GM19324 (cell line): Measurements from ENCODE around the gene SSX5.
"Not testable (repeated sequence)": the region's sequence is repeated elsewhere in the genome, so short reads cannot be mapped to it uniquely, and the experiment has no call there.

Experiments
- ATAC-seq: cut with Tn5 transposase; IDR thresholded peaks from one replicate; pipeline ENCODE4 v1.9.1; 2021; ENCODE audit warnings: mild to moderate bottlenecking, moderate library complexity; ENCODE audit not compliant: unreplicated experiment, low FRiP score

Gene SSX5, protein sequence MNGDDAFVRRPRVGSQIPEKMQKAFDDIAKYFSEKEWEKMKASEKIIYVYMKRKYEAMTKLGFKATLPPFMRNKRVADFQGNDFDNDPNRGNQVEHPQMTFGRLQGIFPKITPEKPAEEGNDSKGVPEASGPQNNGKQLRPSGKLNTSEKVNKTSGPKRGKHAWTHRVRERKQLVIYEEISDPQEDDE

GRCh38 chrX:48196745-48197201 lies at the start of gene SSX5:
Gene SSX5, minus strand, starts transcription at chrX:48196795. Its CDS starts 1,437 bp downstream, at chrX:48195358.
- no peak for ATAC-seq

DNA sequence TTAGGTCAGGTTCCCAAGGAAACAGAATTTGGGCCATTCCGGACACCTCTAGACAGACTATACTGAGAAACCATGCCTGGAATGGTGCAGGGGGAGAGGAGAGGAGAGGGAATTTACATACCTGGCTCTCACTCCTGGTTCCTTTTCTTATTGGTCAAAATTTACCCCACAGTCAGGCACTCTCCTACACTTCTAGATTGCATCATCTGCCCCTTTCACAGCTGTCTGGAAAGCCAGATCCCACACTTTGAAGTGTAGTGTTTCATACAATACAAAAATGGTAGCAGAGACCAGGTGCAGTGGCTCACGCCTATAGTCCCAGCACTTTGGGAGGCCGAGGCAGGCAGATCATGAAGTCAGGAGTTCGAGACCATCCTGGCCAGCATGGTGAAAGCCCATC lies 27.6 kb upstream of the SSX5 start:
- ATAC-seq: not testable (repeated sequence)

GRCh38 chrX:48214341-48214740 lies 17.7 kb upstream of the SSX5 start:
- ATAC-seq: not testable (repeated sequence)

DNA sequence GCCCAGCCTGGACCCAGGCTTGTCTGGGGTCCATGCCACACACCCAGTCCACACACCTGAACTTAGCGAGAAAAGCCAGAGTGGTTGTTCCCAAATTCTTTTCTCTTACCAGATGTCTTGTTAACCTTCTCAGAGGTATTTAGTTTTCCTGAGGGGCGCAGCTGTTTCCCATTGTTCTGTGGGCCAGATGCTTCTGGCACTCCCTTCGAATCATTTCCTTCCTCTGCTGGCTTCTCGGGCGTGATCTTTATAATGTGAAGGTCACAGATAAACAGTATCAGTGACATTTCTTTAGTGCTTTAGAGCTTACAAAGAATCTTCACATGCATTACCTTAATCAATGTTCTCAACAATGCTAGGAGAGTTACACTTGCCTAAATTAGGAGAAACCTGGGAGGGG lies 6.6 kb downstream of the SSX5 start:
- not testable (repeated sequence) for ATAC-seq

DNA sequence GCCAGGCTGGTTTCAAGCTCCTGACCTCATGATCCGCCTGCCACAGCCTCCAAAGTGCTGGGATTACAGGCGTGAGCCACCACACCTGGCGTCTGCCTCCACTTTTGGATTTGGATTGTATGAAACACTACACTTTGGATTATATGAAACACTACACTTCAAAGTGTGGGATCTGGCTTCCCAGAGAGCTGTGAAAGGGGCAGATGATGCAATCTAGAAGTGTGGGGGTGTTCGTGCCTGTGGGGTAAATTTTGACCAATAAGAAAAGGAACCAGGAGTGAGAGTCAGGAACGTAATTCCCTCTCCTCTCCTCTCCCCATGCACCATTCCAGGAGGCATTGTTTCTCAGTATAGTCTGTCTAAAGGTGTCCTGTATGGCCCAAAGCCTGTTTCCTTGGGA lies 14.7 kb downstream of the SSX5 start:
- not testable (repeated sequence) for ATAC-seq

- no peak for ATAC-seq
Measured at GRCh38 chrX:48180811-48181210, 15.8 kb downstream of the SSX5 start.

DNA sequence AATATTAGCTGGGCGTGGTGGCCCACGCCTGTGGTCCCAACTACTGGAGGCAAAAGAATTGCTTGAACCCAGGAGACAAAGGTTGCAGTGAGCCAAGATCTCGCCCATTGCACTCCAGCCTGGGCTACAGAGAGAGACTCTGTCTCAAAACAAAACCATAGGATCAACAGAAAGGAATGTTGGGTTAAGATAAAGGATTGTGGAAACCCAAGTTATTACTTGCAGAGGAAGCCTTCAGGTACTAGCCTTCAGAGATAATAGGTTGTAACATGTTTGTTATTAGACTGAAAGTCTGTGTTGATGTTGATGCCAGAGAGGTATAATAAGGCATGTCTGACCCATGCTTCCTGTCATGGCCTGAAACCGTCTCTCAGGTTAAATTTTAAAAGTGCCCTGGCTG lies 16.9 kb downstream of the SSX5 start:
- no peak for ATAC-seq

GRCh38 chrX:48166322-48166721 lies 30.3 kb downstream of the SSX5 start:
- ATAC-seq: not testable (repeated sequence)

DNA sequence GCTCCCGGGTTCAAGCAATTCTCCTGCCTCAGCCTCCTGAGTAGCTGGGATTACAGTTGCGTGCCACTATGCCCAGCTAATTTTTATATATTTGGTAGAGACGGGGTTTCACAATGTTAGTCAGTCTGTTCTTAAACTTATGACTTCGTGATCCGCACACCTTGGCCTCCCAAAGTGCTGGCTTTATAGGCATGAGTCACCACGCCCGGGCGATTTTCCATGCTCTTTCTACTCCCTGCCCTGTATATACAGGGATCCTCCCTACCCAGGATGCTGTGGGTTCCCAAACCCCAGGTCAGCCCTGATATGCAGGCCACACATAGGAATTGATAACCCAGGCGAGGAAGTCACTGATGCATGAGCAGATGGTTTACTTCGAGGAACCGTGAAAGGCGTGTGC lies 31.4 kb downstream of the SSX5 start:
- no peak for ATAC-seq

GRCh38 chrX:48156014-48156413 lies 40.6 kb downstream of the SSX5 start:
- no peak for ATAC-seq

DNA sequence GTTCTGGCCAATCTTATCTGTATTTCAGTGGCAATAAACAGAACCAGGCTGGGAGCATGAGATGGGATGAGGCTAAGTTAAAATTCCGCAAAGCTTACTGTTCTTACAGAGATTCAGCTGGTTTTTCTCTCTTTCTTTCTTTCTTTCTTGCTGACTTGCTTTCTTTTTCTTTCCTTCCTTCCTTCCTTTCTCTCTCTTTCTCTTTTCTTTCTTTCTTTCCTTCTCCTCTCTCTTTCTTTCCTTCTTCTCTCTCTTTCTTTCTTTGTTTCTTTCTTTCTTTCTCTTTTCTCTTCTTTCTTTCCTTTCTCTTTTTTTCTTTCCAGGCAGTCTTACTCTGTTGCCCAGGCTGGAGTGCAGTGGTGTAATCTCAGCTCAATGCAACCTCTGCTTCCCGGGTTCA lies 41.8 kb downstream of the SSX5 start:
- ATAC-seq: no peak

DNA sequence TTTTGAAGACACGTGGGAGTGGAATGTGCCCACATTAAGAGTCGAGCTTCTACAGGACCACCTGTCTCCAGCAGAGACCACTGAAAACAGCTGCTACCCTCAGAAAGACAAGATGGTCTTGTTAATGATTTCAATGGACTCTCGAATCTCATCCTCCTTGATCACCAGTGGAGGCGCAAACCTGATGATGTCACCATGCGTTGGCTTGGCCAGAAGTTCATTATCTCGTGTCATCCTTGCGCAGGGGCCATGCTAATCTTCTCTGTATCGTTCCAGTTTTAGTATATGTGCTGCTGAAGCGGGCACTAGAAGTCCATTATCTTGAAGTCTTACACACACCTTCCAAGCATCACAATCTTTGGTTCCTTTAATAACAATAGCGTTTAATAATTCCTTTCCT lies 42.8 kb downstream of the SSX5 start:
- ATAC-seq: no peak

- not testable (repeated sequence) for ATAC-seq
Measured at GRCh38 chrX:48142697-48143096, 53.9 kb downstream of the SSX5 start.

DNA sequence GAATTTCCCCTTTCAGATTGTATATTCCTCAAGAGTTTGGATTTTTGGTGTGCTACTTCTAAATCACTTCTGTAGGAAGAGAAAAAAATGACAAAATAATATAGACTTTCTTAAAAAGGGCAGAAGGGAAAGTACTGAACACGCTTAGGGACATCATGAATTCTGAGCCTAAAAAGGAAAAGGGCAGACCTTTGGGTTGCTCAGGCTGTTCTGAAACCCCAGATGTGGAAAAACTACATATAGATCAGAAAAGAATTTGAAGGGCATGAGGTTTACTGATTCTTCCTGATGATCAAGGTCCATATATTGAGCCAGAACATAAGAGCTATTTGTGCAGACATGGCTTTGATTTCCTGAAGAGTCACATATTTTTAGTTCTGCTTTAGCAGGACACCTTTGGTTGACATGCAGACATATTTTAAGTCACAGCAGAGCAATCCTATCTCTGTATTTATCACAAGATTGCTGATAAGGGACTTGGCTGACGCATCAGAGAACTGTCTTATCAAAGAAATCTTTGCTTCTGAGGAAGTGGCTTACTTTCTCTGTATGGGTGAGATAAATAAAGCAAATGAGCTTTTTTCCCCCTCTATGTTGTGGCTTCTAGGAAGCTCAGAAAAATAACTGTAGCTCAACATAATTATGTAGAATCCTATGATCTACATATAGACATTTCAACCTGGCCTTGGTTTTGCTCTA lies 54.6 kb downstream of the SSX5 start:
- ATAC-seq: not testable (repeated sequence)

DNA sequence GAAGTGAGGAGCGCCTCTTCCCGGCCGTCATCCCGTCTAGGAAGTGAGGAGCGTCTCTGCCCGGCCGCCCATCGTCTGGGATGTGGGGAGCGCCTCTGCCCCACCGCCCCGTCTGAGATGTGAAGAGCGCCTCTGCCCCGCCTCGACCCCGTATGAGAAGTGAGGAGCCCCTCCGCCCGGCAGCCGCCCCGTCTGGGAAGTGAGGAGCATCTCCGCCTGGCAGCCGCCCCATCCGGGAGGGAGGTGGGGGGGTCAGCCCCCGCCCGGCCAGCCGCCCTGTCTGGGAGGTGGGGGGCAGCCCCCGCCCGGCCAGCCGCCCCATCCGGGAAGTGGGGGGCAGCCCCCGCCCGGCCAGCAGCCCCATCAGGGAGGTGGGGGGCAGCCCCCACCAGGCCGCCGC lies 57.5 kb downstream of the SSX5 start:
- not testable (repeated sequence) for ATAC-seq
